Psoas muscle (tissue), 8 donors: ENCODE results near the gene SOCS6. TPM values are rescaled to one million over a fixed set of nuclear protein-coding genes. Genes with fewer than 3 reads are reported as not detected.
"Not testable (repeated sequence)": the region's sequence is repeated elsewhere in the genome, so short reads cannot be mapped to it uniquely, and the experiment has no call there.

Experiments used
- ATAC-seq, 4 donors: fragments of 200-7000 bp; cut with Tn5 transposase; one replicate each; pipeline ENCODE4 v1.9.1; 2020; ENCODE audit warnings: moderate library complexity in 3 of 4, mild to moderate bottlenecking in 2 of 4
- DNase-seq, 2 donors: peaks; one replicate each; pipeline ENCODE4 v3.0.0-alpha.2; 2020
- H3K27ac ChIP-seq: fragments of 200-600 bp; one replicate; pipeline ENCODE4 v1.8.0; 2022
- H3K27me3 ChIP-seq, 3 donors: fragments of 200-600 bp in 1 of 3; one replicate each; pipeline versions ENCODE4 v1.6.1 to v1.8.0; 2013 to 2022; ENCODE audit warnings: low read length in 2 of 3, mild to moderate bottlenecking in 2 of 3, moderate library complexity in 1 of 3; ENCODE audit not compliant: insufficient read depth in 3 of 3
- H3K36me3 ChIP-seq, 2 donors: fragments of 200-600 bp in 1 of 2; one replicate each; pipeline versions ENCODE4 v1.6.1 to v1.8.0; 2013 to 2022; ENCODE audit warnings: low read depth in 1 of 2, mild to moderate bottlenecking in 1 of 2, moderate library complexity in 1 of 2; ENCODE audit not compliant: insufficient read depth in 1 of 2
- H3K4me1 ChIP-seq: fragments of 200-600 bp; one replicate; pipeline ENCODE4 v1.8.0; 2022
- H3K4me3 ChIP-seq: fragments of 200-600 bp; one replicate; pipeline ENCODE4 v1.8.0; 2022; ENCODE audit warnings: mild to moderate bottlenecking
- H3K9me3 ChIP-seq: fragments of 200-600 bp; one replicate; pipeline ENCODE4 v1.8.0; 2022
- WGBS, 3 donors: extraction: QIAGEN DNeasy Blood & Tissue Kit; methylation state at CpG; one replicate each; pipeline versions ENCODE4 v1.1.6 to v1.1.7; 2013; 5-methylcytosine and 5-hydroxymethylcytosine counted together
- intact Hi-C, 2 donors: fragments of 100-400 bp; cut with DNase I; formaldehyde crosslinking; loops; one replicate each; pipeline versions ENCODE4 v1.11.0 to v1.14.2; 2022
- polyA plus RNA-seq, 3 donors: library from polyadenylated mRNA; stranded (reverse); fragments of 200-250 nt; gene quantifications; one replicate each; pipeline ENCODE4 v1.2.3, GENCODE V29; 2013
- total RNA-seq, 4 donors: library from RNA; stranded (reverse); fragmentation: NEBNext Ultra II Directional in 2 of 4; extraction: Animal tissue kit (Norgen Biotek cat#: 25700) in 2 of 4; gene quantifications; one replicate each; pipeline versions ENCODE4 v1.2.1 to v1.2.4, GENCODE V29; 2021 to 2023
- TF ChIP-seq, protein P1 (sequence below): fragments of 200-600 bp; IDR thresholded peaks from one replicate; pipeline ENCODE4 v1.8.0; 2022; ENCODE audit warnings: antibody characterized with exemption
- donor health status: healthy with polysubstance abuse.
- donor health status: DM: no; HTN: no; CAD: no; lungs with moderate emphysema.
- donor health status: Bipolar disorder and iron deficiency.
- donor health status: healthy.
- donor health status: DM: yes; HTN: yes; CAD: no.
- donor health status: DM: no; HTN: no; CAD: no.
- donor health status: DM: no; HTN: no; CAD: no.
- donor health status: DM: yes; HTN: yes; CAD: no.

Gene SOCS6
- total and polyA plus RNA-seq, 7 donors: 7.3 to 30.2 (median 19.1) TPM

- Histone ChIP-seq H3K36me3 (peaks cover 0 to 5% of the 10 kb centered on the region in 2 donors), H3K4me1 (peaks cover 19% of the 10 kb centered on the region), H3K27me3 (no peaks in the 10 kb centered on the region), H3K9me3 (peaks cover 20% of the 10 kb centered on the region), H3K4me3 (peak overlapping the region; percentile 52), H3K27ac (peak overlapping the region; percentile 95)
- ATAC-seq (peak; percentile 94 to 98 (median 98)), DNase-seq (peak; percentile 20 to 59)
- 47 to 68% (median 54%) methylated on average over 4 of the region's 4 CpGs for WGBS, 3 donors
- TF ChIP-seq, protein P1, sequence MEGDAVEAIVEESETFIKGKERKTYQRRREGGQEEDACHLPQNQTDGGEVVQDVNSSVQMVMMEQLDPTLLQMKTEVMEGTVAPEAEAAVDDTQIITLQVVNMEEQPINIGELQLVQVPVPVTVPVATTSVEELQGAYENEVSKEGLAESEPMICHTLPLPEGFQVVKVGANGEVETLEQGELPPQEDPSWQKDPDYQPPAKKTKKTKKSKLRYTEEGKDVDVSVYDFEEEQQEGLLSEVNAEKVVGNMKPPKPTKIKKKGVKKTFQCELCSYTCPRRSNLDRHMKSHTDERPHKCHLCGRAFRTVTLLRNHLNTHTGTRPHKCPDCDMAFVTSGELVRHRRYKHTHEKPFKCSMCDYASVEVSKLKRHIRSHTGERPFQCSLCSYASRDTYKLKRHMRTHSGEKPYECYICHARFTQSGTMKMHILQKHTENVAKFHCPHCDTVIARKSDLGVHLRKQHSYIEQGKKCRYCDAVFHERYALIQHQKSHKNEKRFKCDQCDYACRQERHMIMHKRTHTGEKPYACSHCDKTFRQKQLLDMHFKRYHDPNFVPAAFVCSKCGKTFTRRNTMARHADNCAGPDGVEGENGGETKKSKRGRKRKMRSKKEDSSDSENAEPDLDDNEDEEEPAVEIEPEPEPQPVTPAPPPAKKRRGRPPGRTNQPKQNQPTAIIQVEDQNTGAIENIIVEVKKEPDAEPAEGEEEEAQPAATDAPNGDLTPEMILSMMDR: no peak
- intact Hi-C loops: loop anchor here in 1 of 2 donors (5.0 kb wide), 1 partner anchor 50 kb away; the partner anchor contains the start of gene SOCS6
Measured at GRCh38 chr18:70337139-70337972, 48.5 kb downstream of the SOCS6 start.

DNA sequence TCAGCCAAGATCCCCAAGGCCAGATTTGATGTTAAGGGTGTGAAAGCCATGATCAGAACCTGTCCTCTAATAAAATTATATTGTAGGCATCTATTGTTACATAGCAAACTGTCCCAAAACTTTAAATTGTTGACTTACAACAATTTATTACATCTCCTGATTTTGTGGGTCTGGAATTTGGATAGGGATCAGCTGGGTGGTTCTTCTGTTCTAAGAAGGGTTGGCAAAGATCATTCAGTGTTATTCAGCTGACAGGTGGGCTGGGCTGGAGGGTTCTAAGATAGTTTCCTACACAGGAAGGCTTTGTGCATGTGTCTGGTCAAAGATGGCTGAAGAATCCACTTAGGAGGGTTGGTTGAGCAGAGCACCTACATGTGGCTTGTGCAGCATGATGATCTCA is 50.0 kb downstream of the SOCS6 start:
- intact Hi-C loops: loop anchor here in 1 of 2 donors (5.0 kb wide), 1 partner anchor 52 kb away; the partner anchor contains the start of gene SOCS6
- H3K36me3 ChIP-seq: peaks cover 0 to 5% of the 10 kb centered on the region in 2 donors
- ATAC-seq: no peak

GRCh38 chr18:70339915-70340314 is 51.1 kb downstream of the SOCS6 start:
- H3K27me3 ChIP-seq: no peaks in the 10 kb centered on the region
- H3K4me3 ChIP-seq: no peak overlapping the region
- no peak overlapping the region for H3K27ac ChIP-seq
- ATAC-seq (no peak), DNase-seq (no peak)
- intact Hi-C loops: loop anchor here in 1 of 2 donors (5.0 kb wide), 1 partner anchor 53 kb away; the partner anchor contains the start of gene SOCS6
- peaks cover 19% of the 10 kb centered on the region for H3K4me1 ChIP-seq
- peaks cover 0 to 5% of the 10 kb centered on the region in 2 donors for H3K36me3 ChIP-seq
- TF ChIP-seq, protein P1: no peak
- peaks cover 14% of the 10 kb centered on the region for H3K9me3 ChIP-seq

More for the DNA sequence above, 50.0 kb downstream of the SOCS6 start:
- Histone ChIP-seq H3K9me3 (peaks cover 20% of the 10 kb centered on the region), H3K27me3 (no peaks in the 10 kb centered on the region), H3K27ac (peak overlapping the region; percentile 95), H3K4me1 (peaks cover 19% of the 10 kb centered on the region), H3K4me3 (no peak overlapping the region)
- TF ChIP-seq, protein P1: no peak
- DNase-seq: no peak

DNA sequence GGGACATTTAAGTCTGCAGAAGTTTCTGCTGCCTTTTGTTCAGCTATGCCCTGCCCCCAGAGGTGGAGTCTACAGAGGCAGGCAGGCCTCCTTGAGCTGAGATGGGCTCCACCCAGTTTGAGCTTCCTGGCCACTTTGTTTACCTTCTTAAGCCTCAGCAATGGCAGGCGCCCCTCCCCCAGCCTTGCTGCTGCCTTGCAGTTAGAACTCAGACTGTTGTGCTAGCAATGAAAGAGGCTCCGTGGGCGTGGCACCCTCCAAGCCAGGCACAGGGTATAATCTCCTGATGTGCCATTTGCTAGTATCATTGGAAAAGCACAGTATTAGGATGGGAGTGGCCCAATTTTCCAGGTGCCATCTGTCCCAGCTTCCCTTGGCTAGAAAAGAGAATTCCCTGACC is 59.6 kb downstream of the SOCS6 start:
- intact Hi-C loops, H3K27ac ChIP-seq, H3K4me1 ChIP-seq, H3K9me3 ChIP-seq, DNase-seq, H3K27me3 ChIP-seq, ATAC-seq, H3K4me3 ChIP-seq: not testable (repeated sequence)
- 93 to 97% (median 95%) methylated on average over 3 of the region's 3 CpGs for WGBS, 3 donors
- H3K36me3 ChIP-seq: peaks cover 0 to 25% of the 10 kb centered on the region in 2 donors

DNA sequence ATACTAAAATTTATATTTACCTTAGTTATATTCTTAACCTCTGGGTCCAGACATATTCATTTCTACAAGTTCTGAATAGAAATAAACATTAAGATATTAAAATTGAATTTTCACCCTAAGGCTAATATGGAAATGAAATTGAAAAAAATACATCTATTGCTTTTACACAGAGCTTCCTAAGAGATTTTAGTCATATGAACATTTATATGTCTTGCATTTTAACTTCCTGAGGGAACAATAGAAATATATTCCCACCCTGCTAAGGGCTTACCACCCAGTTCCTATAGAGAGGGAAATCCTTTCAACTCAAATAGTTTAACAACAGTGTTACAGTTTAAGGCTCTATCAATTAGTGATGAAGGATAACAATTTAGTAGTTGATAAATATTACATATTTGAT is 60.5 kb downstream of the SOCS6 start:
- TF ChIP-seq, protein P1: no peak
- DNase-seq (no peak), ATAC-seq (no peak)
- H3K9me3 ChIP-seq: peaks cover 4% of the 10 kb centered on the region
- intact Hi-C loops: no loop called here
- no peaks in the 10 kb centered on the region for H3K4me1 ChIP-seq
- H3K27me3 ChIP-seq: no peaks in the 10 kb centered on the region
- H3K27ac ChIP-seq: no peak overlapping the region
- peaks cover 0 to 25% of the 10 kb centered on the region in 2 donors for H3K36me3 ChIP-seq
- H3K4me3 ChIP-seq: no peak overlapping the region
